HepG2 (cell line): ENCODE data around the gene RGPD3. TPM values are rescaled to one million over a fixed set of nuclear protein-coding genes. Genes with fewer than 3 reads are reported as not detected.
"Not testable (repeated sequence)": the region's sequence is repeated elsewhere in the genome, so short reads cannot be mapped to it uniquely, and the experiment has no call there.

Experiments used
- ATAC-seq: fragments of 200-7000 bp; cut with Tn5 transposase; 3 replicates; pipeline ENCODE4 v1.9.1; 2020; ENCODE audit warnings: mild to moderate bottlenecking, moderate library complexity
- BruUV-seq: library from RNA; stranded (reverse); fragments of 400-500 nt; replicated peaks from 2 replicates; lab custom pipeline; 2021; lab: Mats Ljungman, UMichigan
- CTCF ChIA-PET: fragments of 300-600 bp; formaldehyde crosslinking; extraction: SDS; loops from one replicate; lab custom pipeline; 2021; ENCODE audit warnings: low total read pairs, inconsistent platforms, low intra/inter-chr PET ratio; lab: Yijun Ruan, JAX
- POLR2A ChIA-PET: fragments of 350-600 bp; sonication (Branson Sonifier 250); formaldehyde crosslinking; loops from one replicate; lab custom pipeline; 2020; ENCODE audit warnings: antibody characterized with exemption, inconsistent platforms; lab: Yijun Ruan, JAX
- DNase-seq: peaks from one replicate; pipeline ENCODE4 v3.0.0-alpha.2; 2015; ENCODE audit warnings: low spot score
- FAIRE-seq: peaks from 3 replicates; lab custom pipeline; 2011; peaks lifted over from hg19 to GRCh38; lab: Jason Lieb, UNC
- H2AFZ ChIP-seq: one replicate; pipeline ENCODE4 v1.6.1; 2011; ENCODE audit warnings: low read length, inconsistent platforms
- H3K27ac ChIP-seq: fragments of 300-600 bp; 3 replicates; pipeline ENCODE4 v1.8.0; 2011; ENCODE audit warnings: mixed run types, mild to moderate bottlenecking, mixed read lengths, low read length, inconsistent platforms; ENCODE audit not compliant: insufficient read depth; ENCODE audit errors: extremely low read length
- H3K27me3 ChIP-seq, 2 experiments: fragments of 200-600 bp in 1 of 2; 2 replicates in 1 of 2; 3 replicates in 1 of 2; pipeline versions ENCODE4 v1.6.0 to v1.8.0; 2011; ENCODE audit warnings: low read length in 2 of 2, mild to moderate bottlenecking in 2 of 2, moderate library complexity in 2 of 2, inconsistent platforms in 1 of 2; ENCODE audit not compliant: insufficient read depth in 2 of 2, control insufficient read depth in 1 of 2
- H3K36me3 ChIP-seq, 2 experiments: fragments of 200-600 bp in 1 of 2; replicated peaks in 1 of 2; 2 replicates in 1 of 2; 3 replicates in 1 of 2; pipeline versions ENCODE4 v1.5.1 to v1.8.0; 2011; ENCODE audit warnings: low read length in 2 of 2, inconsistent platforms in 1 of 2; ENCODE audit not compliant: insufficient read depth in 2 of 2, control insufficient read depth in 1 of 2
- H3K4me1 ChIP-seq: 2 replicates; pipeline ENCODE4 v1.5.1; 2012; ENCODE audit warnings: low read length, inconsistent platforms; ENCODE audit not compliant: insufficient read depth
- H3K4me2 ChIP-seq: 2 replicates; pipeline ENCODE4 v1.6.0; 2011; ENCODE audit warnings: low read depth, low read length, inconsistent platforms
- H3K4me3 ChIP-seq, 3 experiments: fragments of 200-600 bp in 1 of 3; sonication (generic), shearing (Covaris generic) in 1 of 3; replicated peaks in 1 of 3; 2 replicates each; pipeline ENCODE4 v1.5.1; 2011 to 2016; ENCODE audit warnings: low read length in 3 of 3, inconsistent platforms in 2 of 3, low read depth in 2 of 3, mild to moderate bottlenecking in 2 of 3, control low read depth in 1 of 3, mixed read lengths in 1 of 3; ENCODE audit not compliant: insufficient read depth in 1 of 3
- H3K79me2 ChIP-seq: one replicate; pipeline ENCODE4 v1.6.1; 2011; ENCODE audit warnings: low read length, inconsistent platforms; ENCODE audit not compliant: insufficient read depth
- H3K9ac ChIP-seq: 2 replicates; pipeline ENCODE4 v1.6.0; 2011; ENCODE audit warnings: mild to moderate bottlenecking, low read depth, low read length, inconsistent platforms; ENCODE audit not compliant: insufficient read depth
- H3K9me3 ChIP-seq: 2 replicates; pipeline ENCODE4 v1.5.1; 2012; ENCODE audit warnings: mild to moderate bottlenecking, low read length
- H4K20me1 ChIP-seq: 2 replicates; pipeline ENCODE4 v1.6.0; 2011; ENCODE audit warnings: inconsistent platforms, mild to moderate bottlenecking, low read length, moderate library complexity; ENCODE audit not compliant: insufficient read depth
- ZNF629 ChIP-seq: sonication (generic); formaldehyde crosslinking; conservative IDR thresholded peaks from 2 replicates; pipeline ENCODE4 v1.5.0; 2020; ENCODE audit warnings: missing genetic modification reagents
- WGBS: methylation state at CpG from one replicate; pipeline ENCODE4 v1.1.6; 2017; ENCODE audit warnings: low lambda C conversion rate; 5-methylcytosine and 5-hydroxymethylcytosine counted together
- in situ Hi-C: cut with HindIII; loops from 2 replicates; pipeline ENCODE4 v1.10.0; 2017; ENCODE audit warnings: low pct_unique_long_range_greater_than_20kb; ENCODE audit not compliant: extremely low pct_ligation_motif_present
- intact Hi-C: fragments of 100-400 bp; cut with micrococcal nuclease; formaldehyde crosslinking; loops from one replicate; pipeline ENCODE4 v1.10.0; 2022; ENCODE audit not compliant: unreplicated experiment
- polyA plus RNA-seq, 8 experiments: library from polyadenylated mRNA; depleted of rRNA in 3 of 8; stranded (reverse) in 7 of 8; unstranded in 1 of 8; fragments of >200 nt; fragmentation: Illumina TruSeq in 4 of 8; extraction: Trizol in 4 of 8; gene quantifications; 2 replicates each; pipeline versions ENCODE4 v1.2.1 to v1.2.3, GENCODE V29; 2011 to 2016; ENCODE audit warnings: low read depth in 4 of 8, missing spikeins in 1 of 8, mixed read lengths in 1 of 8; ENCODE audit not compliant: insufficient read depth in 1 of 8
- total RNA-seq, 5 experiments: library from RNA; depleted of rRNA; stranded (reverse); fragments of >200 nt; fragmentation: Illumina TruSeq; extraction: Trizol; gene quantifications; 2 replicates each; pipeline ENCODE4 v1.2.3, GENCODE V29; 2016; ENCODE audit warnings: low read depth in 1 of 5

The RGPD3 gene
- total and polyA plus RNA-seq, 2 of the 13 experiments (the other 11 are each of a cell fraction or from before 2014, with no cell fraction given) = 0.13 to 0.24 TPM

DNA sequence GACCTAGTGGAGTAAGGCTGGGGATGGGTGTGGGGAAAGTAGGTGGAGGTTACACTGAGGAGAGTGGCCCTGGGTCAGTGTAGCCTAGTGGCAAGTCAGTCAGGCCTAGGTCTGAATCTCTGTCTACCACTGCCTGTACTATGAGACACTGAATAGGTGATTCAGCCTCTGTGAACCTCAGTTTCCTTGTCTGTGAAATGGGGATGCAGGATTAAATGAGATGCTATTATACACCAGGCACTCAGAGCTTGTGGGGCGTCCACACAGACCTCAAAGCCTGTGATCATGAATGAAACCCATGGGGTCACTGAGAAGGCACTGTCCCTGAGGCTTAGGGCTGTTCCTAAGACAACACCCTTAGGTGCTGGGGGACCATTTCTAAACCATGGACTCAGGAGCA, 30.3 kb upstream of the RGPD3 start:
- ATAC-seq = not testable (repeated sequence)

DNA sequence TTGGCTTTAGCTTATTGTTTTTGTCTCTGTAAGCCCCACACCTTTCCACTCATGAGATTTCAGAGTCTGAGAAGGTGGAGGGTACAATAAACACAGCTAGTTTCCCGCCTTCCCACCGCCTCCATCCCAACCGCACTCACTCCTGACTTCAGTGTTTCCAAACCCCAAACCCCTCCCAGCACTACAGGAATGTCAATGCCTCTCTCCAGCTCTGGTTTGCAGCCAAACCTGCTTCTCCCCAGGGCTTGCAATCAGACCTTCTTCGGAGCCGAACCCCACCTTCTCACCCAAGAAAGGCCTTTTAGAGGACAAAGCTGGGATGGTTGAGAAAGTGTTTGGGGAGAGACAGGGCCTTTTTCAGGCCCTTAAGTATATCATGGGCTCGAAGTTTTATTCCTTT, 24.7 kb upstream of the RGPD3 start:
- in situ Hi-C loops, BruUV-seq, H3K27ac ChIP-seq, H2AFZ ChIP-seq, H3K9me3 ChIP-seq, H3K27me3 ChIP-seq, H3K4me1 ChIP-seq, H3K4me2 ChIP-seq, POLR2A ChIA-PET, DNase-seq, H3K36me3 ChIP-seq, H3K4me3 ChIP-seq, H4K20me1 ChIP-seq, ATAC-seq, intact Hi-C loops, FAIRE-seq, CTCF ChIA-PET, H3K79me2 ChIP-seq, H3K9ac ChIP-seq: not testable (repeated sequence)
- 49% methylated on average over 6 of the region's 6 CpGs for WGBS

More for the DNA sequence above, 30.3 kb upstream of the RGPD3 start:
- H2AFZ ChIP-seq, H3K4me3 ChIP-seq, H4K20me1 ChIP-seq, H3K36me3 ChIP-seq, intact Hi-C loops, H3K9me3 ChIP-seq, POLR2A ChIA-PET, H3K27ac ChIP-seq, DNase-seq, H3K27me3 ChIP-seq, H3K4me2 ChIP-seq, H3K9ac ChIP-seq, CTCF ChIA-PET, BruUV-seq, H3K4me1 ChIP-seq, FAIRE-seq, H3K79me2 ChIP-seq, in situ Hi-C loops: not testable (repeated sequence)
- WGBS = 0% methylated on average over 1 of the region's 1 CpG
- TF ChIP-seq ZNF629 (CRISPR knock-in tag) = peak; percentile 61

DNA sequence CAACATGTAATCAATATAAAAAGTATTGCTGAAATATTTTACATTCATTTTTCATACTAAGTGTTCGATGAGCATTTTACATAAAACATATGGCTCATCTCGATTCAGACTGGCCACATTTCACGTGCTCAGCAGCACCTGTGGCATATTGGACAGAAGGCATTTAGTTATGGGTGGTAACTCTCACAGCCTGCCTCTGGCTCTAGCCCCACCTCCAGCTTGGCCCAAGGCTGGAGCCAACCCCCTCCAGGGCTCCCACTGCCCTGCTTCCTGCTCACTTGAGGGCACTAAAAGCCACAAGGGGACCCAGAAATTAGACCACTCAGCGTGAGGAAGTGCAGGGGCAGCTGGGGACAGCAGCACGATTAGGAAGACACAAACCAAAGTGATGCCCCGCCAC, 24.2 kb upstream of the RGPD3 start:
- ATAC-seq, H2AFZ ChIP-seq, H3K27me3 ChIP-seq, H3K9me3 ChIP-seq, H3K4me1 ChIP-seq, H3K4me2 ChIP-seq, POLR2A ChIA-PET, H3K27ac ChIP-seq, H4K20me1 ChIP-seq, H3K9ac ChIP-seq, CTCF ChIA-PET, H3K36me3 ChIP-seq, in situ Hi-C loops, FAIRE-seq, DNase-seq, BruUV-seq, H3K79me2 ChIP-seq, H3K4me3 ChIP-seq, intact Hi-C loops: not testable (repeated sequence)
- WGBS = 21% methylated on average over 5 of the region's 6 CpGs

GRCh38 chr2:106489701-106490100, 21.5 kb upstream of the RGPD3 start:
- POLR2A ChIA-PET, H3K36me3 ChIP-seq, H3K27ac ChIP-seq, intact Hi-C loops, BruUV-seq, H3K79me2 ChIP-seq, H3K27me3 ChIP-seq, DNase-seq, H3K9ac ChIP-seq, H4K20me1 ChIP-seq, H3K4me2 ChIP-seq, in situ Hi-C loops, FAIRE-seq, H3K4me1 ChIP-seq, H3K9me3 ChIP-seq, CTCF ChIA-PET, H3K4me3 ChIP-seq, H2AFZ ChIP-seq, ATAC-seq: not testable (repeated sequence)
- 32% methylated on average over 5 of the region's 6 CpGs for WGBS
